GM23338 (cell line): Measurements from ENCODE around the gene TENM3. TPM values are rescaled to one million over a fixed set of nuclear protein-coding genes. Genes with fewer than 3 reads are reported as not detected.

Experiments used
- ATAC-seq: fragments of 200-7000 bp; cut with Tn5 transposase; 3 replicates; pipeline ENCODE4 v1.9.1; 2020
- DNase-seq: peaks from one replicate; pipeline ENCODE4 v3.0.0-alpha.2; 2015; ENCODE audit warnings: low spot score
- H2AFZ ChIP-seq: fragments of 200-600 bp; sonication (generic); 2 replicates; pipeline ENCODE4 v1.8.0; 2016; ENCODE audit warnings: antibody characterized with exemption, mild to moderate bottlenecking, moderate library complexity
- H3F3A ChIP-seq: fragments of 200-600 bp; sonication (generic); replicated peaks from 2 replicates; pipeline ENCODE4 v1.8.0; 2017; ENCODE audit warnings: antibody characterized with exemption, mixed run types, low read depth
- H3K27ac ChIP-seq: fragments of 200-600 bp; sonication (generic); 2 replicates; pipeline ENCODE4 v1.6.1; 2016; ENCODE audit warnings: low read depth
- H3K27me3 ChIP-seq: fragments of 200-600 bp; sonication (generic); 2 replicates; pipeline ENCODE4 v1.8.0; 2016; ENCODE audit warnings: mild to moderate bottlenecking, mixed run types, moderate library complexity; ENCODE audit not compliant: insufficient read depth
- H3K36me3 ChIP-seq: fragments of 200-600 bp; sonication (generic); 2 replicates; pipeline ENCODE4 v1.8.0; 2016; ENCODE audit warnings: mild to moderate bottlenecking; ENCODE audit not compliant: insufficient read depth
- H3K4me1 ChIP-seq: fragments of 200-600 bp; sonication (generic); 2 replicates; pipeline ENCODE4 v1.8.0; 2016; ENCODE audit warnings: mild to moderate bottlenecking, moderate library complexity; ENCODE audit not compliant: insufficient read depth
- H3K4me2 ChIP-seq: fragments of 200-600 bp; sonication (generic); 2 replicates; pipeline ENCODE4 v1.7.1; 2017; ENCODE audit warnings: mixed run types
- H3K4me3 ChIP-seq: fragments of 200-600 bp; sonication (generic); 2 replicates; pipeline ENCODE4 v1.6.1; 2016; ENCODE audit warnings: mixed run types
- H3K79me2 ChIP-seq: fragments of 200-600 bp; sonication (generic); replicated peaks from 2 replicates; pipeline ENCODE4 v1.8.0; 2017; ENCODE audit warnings: mild to moderate bottlenecking; ENCODE audit not compliant: insufficient read depth
- H3K9me2 ChIP-seq: fragments of 200-600 bp; sonication (generic); 2 replicates; pipeline ENCODE4 v1.8.0; 2017; ENCODE audit not compliant: insufficient read depth
- H4K20me1 ChIP-seq: fragments of 200-600 bp; sonication (generic); replicated peaks from 2 replicates; pipeline ENCODE4 v1.8.0; 2017; ENCODE audit warnings: mild to moderate bottlenecking; ENCODE audit not compliant: insufficient read depth
- H3K27ac Mint-ChIP-seq: 2 replicates; pipeline ENCODE4 v1.8.0; 2020; ENCODE audit warnings: inconsistent platforms, mild to moderate bottlenecking, moderate library complexity, mixed read lengths
- H3K27me3 Mint-ChIP-seq: 3 replicates; pipeline ENCODE4 v1.8.0; 2022; ENCODE audit warnings: low read depth, mild to moderate bottlenecking, moderate library complexity, mixed read lengths, inconsistent platforms; ENCODE audit not compliant: insufficient read depth, poor library complexity
- H3K36me3 Mint-ChIP-seq: 3 replicates; pipeline ENCODE4 v1.8.0; 2021; ENCODE audit warnings: low read depth, mild to moderate bottlenecking, inconsistent platforms, moderate library complexity, mixed read lengths
- H3K4me1 Mint-ChIP-seq: 3 replicates; pipeline ENCODE4 v1.8.0; 2020; ENCODE audit warnings: mild to moderate bottlenecking, inconsistent platforms, mixed read lengths
- H3K4me3 Mint-ChIP-seq: 3 replicates; pipeline ENCODE4 v1.8.0; 2021; ENCODE audit warnings: moderate library complexity, mild to moderate bottlenecking, inconsistent platforms, mixed read lengths
- H3K9me3 Mint-ChIP-seq: 3 replicates; pipeline ENCODE4 v1.8.0; 2020; ENCODE audit warnings: moderate library complexity, mild to moderate bottlenecking, inconsistent platforms, mixed read lengths
- CREB1 ChIP-seq: fragments of 250-450 bp; sonication (Bioruptor Pico); IDR thresholded peaks from 2 replicates; pipeline ENCODE4 v1.5.0; 2020; ENCODE audit warnings: low read depth, mild to moderate bottlenecking, moderate library complexity
- EZH2 ChIP-seq: fragments of 200-600 bp; sonication (generic); IDR thresholded peaks from one replicate; pipeline ENCODE4 v1.8.0; 2017; ENCODE audit warnings: antibody characterized with exemption, mild to moderate bottlenecking, low read depth; ENCODE audit not compliant: unreplicated experiment
- EZH2phosphoT487 ChIP-seq: fragments of 200-600 bp; sonication (generic); IDR thresholded peaks from one replicate; pipeline ENCODE4 v1.8.1; 2018; ENCODE audit warnings: antibody characterized with exemption; ENCODE audit not compliant: unreplicated experiment
- JUNB ChIP-seq: IDR thresholded peaks from one replicate; pipeline ENCODE4 v1.6.1; 2016; ENCODE audit warnings: antibody characterized with exemption; ENCODE audit not compliant: unreplicated experiment
- NANOG ChIP-seq: IDR thresholded peaks from 2 replicates; pipeline ENCODE4 v1.6.1; 2016; ENCODE audit warnings: antibody characterized with exemption, borderline replicate concordance
- POLR2AphosphoS5 ChIP-seq: IDR thresholded peaks from 2 replicates; pipeline ENCODE4 v1.6.1; 2016; ENCODE audit warnings: antibody characterized with exemption, low read depth
- REST ChIP-seq: IDR thresholded peaks from one replicate; pipeline ENCODE4 v1.6.1; 2018; ENCODE audit warnings: antibody characterized with exemption; ENCODE audit not compliant: unreplicated experiment
- STAT1 ChIP-seq: IDR thresholded peaks from one replicate; pipeline ENCODE4 v1.6.1; 2016; ENCODE audit warnings: antibody characterized with exemption; ENCODE audit not compliant: unreplicated experiment
- ZNF114 ChIP-seq: fragments of 250-450 bp; sonication (Bioruptor Pico); IDR thresholded peaks from 2 replicates; pipeline ENCODE4 v1.5.0; 2020; ENCODE audit warnings: mild to moderate bottlenecking, moderate library complexity
- ZNF462 ChIP-seq: fragments of 250-450 bp; sonication (Bioruptor Pico); IDR thresholded peaks from 2 replicates; pipeline ENCODE4 v1.5.0; 2020; ENCODE audit warnings: mild to moderate bottlenecking, moderate library complexity
- polyA plus RNA-seq: library from polyadenylated mRNA; unstranded; fragments of >200 nt; fragmentation: Nextera tagmentation; extraction: Ambion mirVana; gene quantifications from 2 replicates; pipeline ENCODE4 v1.2.1, GENCODE V29; 2016
- total RNA-seq: library from RNA; depleted of rRNA; stranded (reverse); fragments of >200 nt; shearing (Covaris generic); gene quantifications from 2 replicates; pipeline ENCODE4 v1.2.3, GENCODE V29; 2014
- TF ChIP-seq, protein P1 (sequence below): IDR thresholded peaks from 2 replicates; pipeline ENCODE4 v1.6.1; 2016; ENCODE audit warnings: antibody characterized with exemption

TENM3 gene
- total and polyA plus RNA-seq, 2 experiments from 2014 or later = 22.2 to 128 TPM

DNA sequence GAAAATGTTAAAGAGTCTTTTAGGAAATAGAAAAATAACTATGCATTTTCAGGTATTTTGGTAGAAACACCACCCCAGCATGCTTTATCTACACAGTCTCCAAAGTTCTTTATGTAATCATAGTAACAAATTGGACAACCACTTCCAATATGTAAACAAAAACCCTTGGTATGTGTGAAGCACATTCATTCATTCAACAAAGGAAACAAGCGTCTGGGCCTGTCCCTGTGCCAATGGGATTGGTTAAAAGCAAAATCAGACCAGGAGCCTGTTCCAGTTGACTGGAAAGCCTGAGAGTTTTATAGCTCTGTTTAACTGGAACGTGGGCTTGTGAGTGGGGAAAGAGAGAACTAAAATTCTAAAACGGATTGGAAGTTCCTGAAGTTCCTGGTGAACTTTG is 41.3 kb upstream of the TENM3 start (continued):
- TF ChIP-seq EZH2 (no peak), STAT1 (no peak)
- TF ChIP-seq, protein P1, sequence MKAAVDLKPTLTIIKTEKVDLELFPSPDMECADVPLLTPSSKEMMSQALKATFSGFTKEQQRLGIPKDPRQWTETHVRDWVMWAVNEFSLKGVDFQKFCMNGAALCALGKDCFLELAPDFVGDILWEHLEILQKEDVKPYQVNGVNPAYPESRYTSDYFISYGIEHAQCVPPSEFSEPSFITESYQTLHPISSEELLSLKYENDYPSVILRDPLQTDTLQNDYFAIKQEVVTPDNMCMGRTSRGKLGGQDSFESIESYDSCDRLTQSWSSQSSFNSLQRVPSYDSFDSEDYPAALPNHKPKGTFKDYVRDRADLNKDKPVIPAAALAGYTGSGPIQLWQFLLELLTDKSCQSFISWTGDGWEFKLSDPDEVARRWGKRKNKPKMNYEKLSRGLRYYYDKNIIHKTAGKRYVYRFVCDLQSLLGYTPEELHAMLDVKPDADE = no peak

DNA sequence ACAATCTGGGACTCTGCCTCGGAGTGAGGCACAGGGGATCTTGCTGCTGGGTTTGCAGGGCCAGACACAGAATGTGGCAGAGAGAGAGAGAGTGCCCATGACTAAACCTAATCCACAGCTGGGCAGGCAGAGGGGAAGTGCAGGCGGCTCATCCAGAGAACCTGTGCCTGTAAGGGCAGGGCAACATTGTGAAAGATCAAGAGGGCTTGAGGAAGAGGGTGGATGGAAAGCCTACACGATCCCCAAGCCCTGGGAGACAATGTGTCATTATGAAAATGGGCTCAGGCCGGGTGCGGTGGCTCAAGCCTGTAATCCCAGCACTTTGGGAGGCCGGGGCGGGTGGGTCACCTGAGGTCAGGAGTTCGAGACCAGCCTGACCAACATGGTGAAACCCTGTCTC is 40.6 kb upstream of the TENM3 start:
- H3K27me3 Mint-ChIP-seq = peaks cover 11% of the 10 kb centered on the region
- no peaks in the 10 kb centered on the region for H4K20me1 ChIP-seq
- no peak overlapping the region for H3K4me3 ChIP-seq
- H3F3A ChIP-seq = no peaks in the 10 kb centered on the region
- no peaks in the 10 kb centered on the region for H3K36me3 Mint-ChIP-seq
- H3K9me3 Mint-ChIP-seq = no peaks in the 10 kb centered on the region
- DNase-seq = no peak
- TF ChIP-seq STAT1 (no peak), ZNF114 (no peak), NANOG (no peak), REST (no peak), POLR2AphosphoS5 (no peak), CREB1 (CRISPR knock-in tag) (no peak), ZNF462 (CRISPR knock-in tag) (no peak), EZH2phosphoT487 (no peak), EZH2 (no peak), JUNB (no peak)
- TF ChIP-seq, protein P1 = no peak
- H3K27ac ChIP-seq = no peak overlapping the region
- no peaks in the 10 kb centered on the region for H3K9me2 ChIP-seq
- no peaks in the 10 kb centered on the region for H3K36me3 ChIP-seq
- H3K27me3 ChIP-seq = no peaks in the 10 kb centered on the region
- no peaks in the 10 kb centered on the region for H3K79me2 ChIP-seq
- peaks cover 34% of the 10 kb centered on the region for H3K4me1 Mint-ChIP-seq
- H3K4me3 Mint-ChIP-seq = no peak overlapping the region
- H3K4me2 ChIP-seq = no peak overlapping the region
- no peak overlapping the region for H2AFZ ChIP-seq
- H3K4me1 ChIP-seq = peaks cover 28% of the 10 kb centered on the region
- peak overlapping the region; percentile 60; the same call in 1 of the 2 replicates for H3K27ac Mint-ChIP-seq
- no peak for ATAC-seq
